Endothelial cell of umbilical vein (primary cell): ENCODE results near the gene FBXO3.

ENCODE experiments used
- CTCF ChIP-seq, 2 donors: IDR thresholded peaks; 1 replicate in 1 of 2; 2 replicates in 1 of 2; pipeline ENCODE4 v1.5.1; 2011; ENCODE audit warnings: low read length in 2 of 2, mild to moderate bottlenecking in 2 of 2, moderate library complexity in 2 of 2, control low read depth in 1 of 2, inconsistent platforms in 1 of 2, low read depth in 1 of 2; ENCODE audit not compliant: insufficient read depth in 1 of 2; ENCODE audit errors: extremely low read depth in 1 of 2
- GATA2 ChIP-seq: IDR thresholded peaks from 2 replicates; pipeline ENCODE4 v1.7.0; 2011; ENCODE audit warnings: low read depth, mild to moderate bottlenecking, moderate library complexity, mixed read lengths, low read length; ENCODE audit not compliant: insufficient read length, insufficient read depth
- JUN ChIP-seq: IDR thresholded peaks from 2 replicates; pipeline ENCODE4 v1.6.1; 2011; ENCODE audit warnings: borderline replicate concordance, low read depth; ENCODE audit not compliant: insufficient read length, insufficient read depth
- POLR2A ChIP-seq: IDR thresholded peaks from 2 replicates; pipeline ENCODE4 v1.6.1; 2012; ENCODE audit warnings: low read depth, mild to moderate bottlenecking, control low read depth, low read length

GRCh38 chr11:33725496-33725895, 48.8 kb downstream of the FBXO3 start:
- TF ChIP-seq CTCF (IDR thresholded peaks at IDR 0.05; ENCODE audit: extremely low read depth in 1 of 2, insufficient read depth in 1 of 2, low read depth in 1 of 2, low read length in 2 of 2) = no peak
- peak; percentile 32 for TF ChIP-seq GATA2
- TF ChIP-seq POLR2A = no peak
- TF ChIP-seq JUN = no peak
